ENCODE data around the gene RAB11FIP3.
A peak's percentile ranks its signal among the peaks of the same experiment; 100 is the strongest.

RAB11FIP3 gene

DNA sequence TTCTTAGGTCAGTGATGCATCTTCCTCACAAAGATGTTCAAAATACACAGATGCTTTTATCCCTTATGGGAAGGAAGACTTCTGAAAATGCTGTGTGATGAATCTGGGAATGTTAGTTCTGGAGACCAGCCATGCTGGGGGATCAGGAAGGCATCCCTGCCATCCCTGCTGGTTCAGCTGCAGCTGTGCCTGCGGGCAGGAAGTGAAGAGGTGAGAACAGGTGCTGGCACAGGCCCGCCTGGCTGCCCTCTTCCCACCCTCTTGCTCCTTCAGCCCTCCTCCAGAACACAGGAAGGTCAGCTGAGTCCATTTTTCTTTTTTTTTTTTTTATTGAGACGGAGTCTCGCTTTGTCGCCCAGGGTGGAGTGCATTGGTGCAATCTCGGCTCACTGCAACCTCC lies 15.2 kb downstream of the RAB11FIP3 start:
- TF ChIP-seq, protein P1, sequence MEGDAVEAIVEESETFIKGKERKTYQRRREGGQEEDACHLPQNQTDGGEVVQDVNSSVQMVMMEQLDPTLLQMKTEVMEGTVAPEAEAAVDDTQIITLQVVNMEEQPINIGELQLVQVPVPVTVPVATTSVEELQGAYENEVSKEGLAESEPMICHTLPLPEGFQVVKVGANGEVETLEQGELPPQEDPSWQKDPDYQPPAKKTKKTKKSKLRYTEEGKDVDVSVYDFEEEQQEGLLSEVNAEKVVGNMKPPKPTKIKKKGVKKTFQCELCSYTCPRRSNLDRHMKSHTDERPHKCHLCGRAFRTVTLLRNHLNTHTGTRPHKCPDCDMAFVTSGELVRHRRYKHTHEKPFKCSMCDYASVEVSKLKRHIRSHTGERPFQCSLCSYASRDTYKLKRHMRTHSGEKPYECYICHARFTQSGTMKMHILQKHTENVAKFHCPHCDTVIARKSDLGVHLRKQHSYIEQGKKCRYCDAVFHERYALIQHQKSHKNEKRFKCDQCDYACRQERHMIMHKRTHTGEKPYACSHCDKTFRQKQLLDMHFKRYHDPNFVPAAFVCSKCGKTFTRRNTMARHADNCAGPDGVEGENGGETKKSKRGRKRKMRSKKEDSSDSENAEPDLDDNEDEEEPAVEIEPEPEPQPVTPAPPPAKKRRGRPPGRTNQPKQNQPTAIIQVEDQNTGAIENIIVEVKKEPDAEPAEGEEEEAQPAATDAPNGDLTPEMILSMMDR (conservative IDR thresholded peaks at IDR 0.05) = no peak
- H3K27ac ChIP-seq = peak overlapping the region; percentile 39

DNA sequence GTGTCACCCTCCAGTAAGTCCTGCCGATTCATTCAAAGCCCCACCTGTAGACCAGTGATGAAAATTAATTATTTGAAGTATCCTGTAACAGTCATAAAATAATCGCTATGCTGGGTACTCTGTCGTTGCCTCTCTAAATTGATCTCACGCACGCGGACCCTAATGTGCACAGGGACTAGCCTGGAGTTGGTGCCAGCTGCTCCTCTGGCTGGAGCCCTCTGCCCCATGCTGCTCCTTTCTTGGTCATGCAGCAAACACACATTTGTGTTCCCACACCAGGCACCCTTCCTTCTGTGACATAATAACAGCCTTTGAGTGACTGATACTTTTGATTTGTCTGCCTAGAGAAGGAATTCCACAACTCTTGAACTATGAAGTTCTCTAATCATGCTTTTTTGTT lies 16.0 kb downstream of the RAB11FIP3 start:
- peak overlapping the region; percentile 39; the same call in 1 of the 2 replicates for H3K27ac ChIP-seq

DNA sequence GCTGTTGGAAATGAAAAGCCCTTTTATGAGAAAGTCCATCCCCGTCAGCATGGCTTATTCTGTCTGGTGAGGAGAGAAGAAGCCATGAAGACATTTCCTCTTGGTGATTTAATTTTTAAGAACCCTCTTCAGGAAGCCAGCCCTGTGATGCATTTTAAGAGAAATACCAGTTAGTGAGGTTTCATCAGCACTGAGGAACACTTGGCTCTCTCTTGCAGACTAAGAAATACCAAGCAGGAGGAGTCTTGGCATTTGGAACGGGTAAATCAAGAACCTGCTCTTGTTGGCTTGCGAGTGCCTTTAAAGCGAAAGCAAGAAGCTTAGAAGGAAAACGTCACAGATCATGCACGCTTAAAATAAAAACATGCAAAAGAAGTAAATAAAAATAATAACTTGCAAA lies 17.5 kb downstream of the RAB11FIP3 start:
- H3K27ac ChIP-seq = no peak overlapping the region
- TF ChIP-seq, protein P1 (conservative IDR thresholded peaks at IDR 0.05) = no peak

More for the DNA sequence above, 16.0 kb downstream of the RAB11FIP3 start:
- TF ChIP-seq, protein P1 (conservative IDR thresholded peaks at IDR 0.05) = no peak

DNA sequence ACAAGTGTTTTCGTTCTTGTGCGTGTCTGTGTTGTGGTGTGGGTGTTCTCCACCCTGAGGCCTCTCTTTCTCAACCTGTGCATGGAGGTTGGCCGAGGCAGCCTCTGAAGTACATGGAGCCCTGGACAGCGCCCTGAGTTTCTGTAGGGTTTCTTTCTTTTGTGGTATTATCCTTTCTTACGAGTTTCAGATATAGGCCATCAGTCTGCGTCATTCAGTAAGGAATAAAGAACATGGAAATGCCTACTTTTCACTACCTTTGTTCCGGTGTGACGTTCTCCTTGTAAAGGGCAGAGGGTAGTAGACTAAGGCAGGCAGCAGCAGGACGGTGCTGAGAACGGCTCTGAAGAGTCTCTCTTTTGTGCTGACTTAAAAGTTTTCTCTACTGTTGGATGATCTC lies 18.6 kb downstream of the RAB11FIP3 start:
- TF ChIP-seq, protein P1 (conservative IDR thresholded peaks at IDR 0.05) = no peak
- no peak overlapping the region for H3K27ac ChIP-seq

DNA sequence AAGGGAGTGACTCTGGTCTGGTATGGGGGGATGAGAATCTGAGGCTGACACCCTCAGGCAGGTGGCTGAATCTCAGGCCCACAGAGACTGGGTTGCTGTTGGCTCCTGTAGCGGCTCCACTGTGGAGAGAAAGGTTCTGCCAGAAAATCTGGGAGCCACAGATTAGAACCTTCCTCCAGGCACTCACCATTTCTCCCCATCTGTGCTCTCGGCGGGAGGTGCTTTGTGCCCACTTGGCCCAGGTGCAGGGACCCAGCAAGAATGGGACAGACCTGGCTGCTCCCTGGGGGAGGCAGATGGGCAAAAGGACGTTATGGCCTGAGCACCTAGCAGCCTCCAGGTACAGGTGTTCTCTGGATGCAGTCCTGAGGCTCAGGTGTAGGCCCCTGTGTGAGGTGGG lies 20.1 kb downstream of the RAB11FIP3 start:
- H3K27ac ChIP-seq = no peak overlapping the region
- TF ChIP-seq, protein P1 (conservative IDR thresholded peaks at IDR 0.05) = no peak

DNA sequence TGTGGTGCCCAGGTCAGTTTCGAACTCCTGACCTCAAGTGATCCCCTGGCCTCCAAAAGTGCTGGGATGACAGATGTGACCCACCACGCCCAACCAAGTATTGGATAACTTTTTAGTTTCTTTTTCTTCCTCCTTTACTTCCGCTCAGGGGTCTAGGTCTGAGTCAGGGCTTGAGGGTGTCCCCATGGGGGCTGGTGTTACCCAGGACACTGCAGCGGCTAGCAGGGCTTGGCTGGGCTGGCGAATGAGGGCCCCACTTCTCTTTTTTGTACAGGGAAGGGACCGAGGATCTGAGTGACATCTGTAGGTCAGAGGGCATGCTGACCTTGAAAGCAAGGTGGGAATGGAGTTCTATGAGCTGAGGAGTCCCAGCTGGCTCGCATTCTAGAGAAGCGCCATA lies 24.9 kb downstream of the RAB11FIP3 start:
- H3K27ac ChIP-seq = peak overlapping the region; percentile 62
- TF ChIP-seq, protein P1 (conservative IDR thresholded peaks at IDR 0.05) = no peak

DNA sequence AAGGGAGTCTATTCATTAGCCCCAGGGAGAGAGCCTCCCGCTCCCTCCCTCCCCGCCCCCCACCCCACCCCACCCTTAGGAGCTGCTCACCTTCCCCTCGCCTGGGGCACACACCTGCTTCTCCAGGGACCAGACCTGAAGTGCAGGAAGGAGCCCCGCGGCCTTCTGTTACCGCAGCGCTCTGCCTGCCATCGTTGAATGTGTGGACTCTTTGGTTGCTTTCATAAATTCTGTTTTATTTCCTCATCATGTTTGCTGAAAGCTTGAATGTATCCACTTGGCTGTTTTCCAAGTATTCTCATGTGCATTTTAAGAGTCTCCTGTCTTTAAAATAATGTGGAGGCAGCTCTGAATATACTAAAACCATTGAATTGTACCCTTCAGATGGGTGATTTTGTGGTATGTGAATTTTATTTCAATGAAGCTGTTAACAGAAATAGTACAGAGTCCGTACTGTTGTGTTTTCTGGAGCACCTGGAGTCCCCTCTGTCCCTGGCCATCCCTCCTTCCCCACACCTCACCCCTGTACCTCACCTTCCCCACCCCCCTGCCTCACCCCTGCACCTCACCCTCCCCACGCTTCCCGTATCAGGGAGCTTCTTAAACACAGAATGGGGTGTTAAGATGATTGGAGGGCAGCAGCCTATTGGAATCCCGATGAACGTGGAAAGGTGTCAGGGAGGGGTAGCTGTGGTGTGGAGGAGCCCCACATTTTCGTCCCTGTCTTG lies 25.5 kb downstream of the RAB11FIP3 start:
- H3K27ac ChIP-seq = peak overlapping the region; percentile 62
- TF ChIP-seq, protein P1 (conservative IDR thresholded peaks at IDR 0.05) = no peak

Measured in VCaP (cell line).